H9 (cell line): ENCODE results near the gene RMI2. TPM values are rescaled to one million over a fixed set of nuclear protein-coding genes. Genes with fewer than 3 reads are reported as not detected.

Source experiments
- DNase-seq: peaks from one replicate; pipeline ENCODE4 v3.0.0-alpha.2; 2017
- H2AFZ ChIP-seq: one replicate; pipeline ENCODE4 v1.6.1; 2013; ENCODE audit warnings: mild to moderate bottlenecking, low read length, control low read depth, moderate library complexity
- H2AK5ac ChIP-seq: 2 replicates; pipeline ENCODE4 v1.6.1; 2013; ENCODE audit warnings: low read length, control low read depth, mixed read lengths; ENCODE audit not compliant: insufficient read length
- H2BK120ac ChIP-seq: one replicate; pipeline ENCODE4 v1.6.1; 2013; ENCODE audit warnings: low read depth, mild to moderate bottlenecking, low read length, control low read depth, inconsistent platforms; ENCODE audit not compliant: poor library complexity, severe bottlenecking
- H2BK12ac ChIP-seq: 2 replicates; pipeline ENCODE4 v1.6.1; 2013; ENCODE audit warnings: low read length, control low read depth, mixed read lengths, low read depth; ENCODE audit not compliant: insufficient read length
- H2BK15ac ChIP-seq: 2 replicates; pipeline ENCODE4 v1.6.1; 2013; ENCODE audit warnings: low read depth, low read length, control low read depth
- H2BK20ac ChIP-seq: one replicate; pipeline ENCODE4 v1.6.1; 2013; ENCODE audit warnings: low read depth, mild to moderate bottlenecking, low read length, control low read depth, inconsistent platforms; ENCODE audit not compliant: poor library complexity, severe bottlenecking
- H2BK5ac ChIP-seq: 2 replicates; pipeline ENCODE4 v1.6.1; 2013; ENCODE audit warnings: low read length, control low read depth, mixed read lengths; ENCODE audit not compliant: insufficient read length
- H3K14ac ChIP-seq: 2 replicates; pipeline ENCODE4 v1.6.1; 2013; ENCODE audit warnings: low read length, control low read depth; ENCODE audit not compliant: insufficient read depth
- H3K18ac ChIP-seq: 2 replicates; pipeline ENCODE4 v1.6.1; 2013; ENCODE audit warnings: low read depth, mild to moderate bottlenecking, mixed read lengths, low read length, control low read depth; ENCODE audit not compliant: insufficient read length
- H3K23ac ChIP-seq: 2 replicates; pipeline ENCODE4 v1.6.1; 2013; ENCODE audit warnings: low read length, control low read depth, mixed read lengths, low read depth; ENCODE audit not compliant: insufficient read length
- H3K23me2 ChIP-seq: 2 replicates; pipeline ENCODE4 v1.6.1; 2013; ENCODE audit warnings: low read depth, mild to moderate bottlenecking, mixed read lengths, low read length, control low read depth; ENCODE audit not compliant: insufficient read length, poor library complexity, severe bottlenecking
- H3K27ac ChIP-seq: 2 replicates; pipeline ENCODE4 v1.5.1; 2013; ENCODE audit warnings: low read length, control low read depth, mixed read lengths, low read depth; ENCODE audit not compliant: insufficient read length
- H3K27me3 ChIP-seq: 2 replicates; pipeline ENCODE4 v1.6.1; 2013; ENCODE audit warnings: low read length, control low read depth, inconsistent platforms; ENCODE audit not compliant: insufficient read depth
- H3K4ac ChIP-seq: 2 replicates; pipeline ENCODE4 v1.6.1; 2013; ENCODE audit warnings: low read depth, mild to moderate bottlenecking, control low read depth, inconsistent platforms, low read length, moderate library complexity
- H3K4me1 ChIP-seq: 2 replicates; pipeline ENCODE4 v1.6.1; 2013; ENCODE audit warnings: low read length, control low read depth, inconsistent platforms; ENCODE audit not compliant: insufficient read depth
- H3K4me2 ChIP-seq: 2 replicates; pipeline ENCODE4 v1.6.1; 2013; ENCODE audit warnings: low read length, control low read depth, mixed read lengths; ENCODE audit not compliant: insufficient read length, insufficient read depth
- H3K56ac ChIP-seq: 2 replicates; pipeline ENCODE4 v1.6.1; 2013; ENCODE audit warnings: low read depth, mild to moderate bottlenecking, mixed read lengths, low read length, control low read depth; ENCODE audit not compliant: insufficient read length
- H3K79me1 ChIP-seq: 2 replicates; pipeline ENCODE4 v1.6.1; 2013; ENCODE audit warnings: low read depth, mild to moderate bottlenecking, moderate library complexity, low read length, control low read depth, inconsistent platforms; ENCODE audit not compliant: insufficient read depth, poor library complexity, severe bottlenecking
- H3K79me2 ChIP-seq: 2 replicates; pipeline ENCODE4 v1.6.1; 2013; ENCODE audit warnings: low read length, control low read depth, inconsistent platforms; ENCODE audit not compliant: insufficient read depth
- H3K9ac ChIP-seq: 2 replicates; pipeline ENCODE4 v1.6.1; 2013; ENCODE audit warnings: low read length, control low read depth, mixed read lengths; ENCODE audit not compliant: insufficient read length; ENCODE audit errors: extremely low read depth
- H3K9me3 ChIP-seq: one replicate; pipeline ENCODE4 v1.6.1; 2013; ENCODE audit warnings: low read depth, low read length, inconsistent platforms; ENCODE audit not compliant: control insufficient read depth
- H3T11ph ChIP-seq: one replicate; pipeline ENCODE4 v1.6.1; 2013; ENCODE audit warnings: mild to moderate bottlenecking, low read length, control low read depth, inconsistent platforms
- H4K20me1 ChIP-seq: one replicate; pipeline ENCODE4 v1.6.1; 2013; ENCODE audit not compliant: control insufficient read depth, insufficient read length, insufficient read depth
- H4K5ac ChIP-seq: 2 replicates; pipeline ENCODE4 v1.6.1; 2013; ENCODE audit warnings: low read depth, mild to moderate bottlenecking, mixed read lengths, low read length, control low read depth; ENCODE audit not compliant: insufficient read length
- H4K8ac ChIP-seq: replicated peaks from 2 replicates; pipeline ENCODE4 v1.6.1; 2013; ENCODE audit warnings: low read length, control low read depth, mixed read lengths, low read depth; ENCODE audit not compliant: insufficient read length
- H4K91ac ChIP-seq: 2 replicates; pipeline ENCODE4 v1.6.1; 2013; ENCODE audit warnings: low read depth, mild to moderate bottlenecking, moderate library complexity, mixed read lengths, low read length, control low read depth; ENCODE audit not compliant: insufficient read length
- H3K27ac Mint-ChIP-seq, 3 experiments: 2 replicates in 2 of 3; 3 replicates in 1 of 3; pipeline ENCODE4 v1.8.0; 2020 to 2021; ENCODE audit warnings: mixed read lengths in 3 of 3, mild to moderate bottlenecking in 1 of 3, moderate library complexity in 1 of 3
- H3K27me3 Mint-ChIP-seq: 2 replicates; pipeline ENCODE4 v1.8.0; 2021; ENCODE audit warnings: low read depth, mild to moderate bottlenecking, moderate library complexity, mixed read lengths
- H3K36me3 Mint-ChIP-seq, 3 experiments: 2 replicates in 2 of 3; 3 replicates in 1 of 3; pipeline ENCODE4 v1.8.0; 2020 to 2021; ENCODE audit warnings: low read depth in 3 of 3, mixed read lengths in 3 of 3; ENCODE audit not compliant: insufficient read depth in 1 of 3
- H3K4me1 Mint-ChIP-seq, 2 experiments: 2 replicates each; pipeline ENCODE4 v1.8.0; 2020; ENCODE audit warnings: mixed read lengths in 2 of 2
- H3K4me3 Mint-ChIP-seq, 2 experiments: 2 replicates in 1 of 2; 3 replicates in 1 of 2; pipeline ENCODE4 v1.8.0; 2020 to 2021; ENCODE audit warnings: mild to moderate bottlenecking in 2 of 2, mixed read lengths in 2 of 2, moderate library complexity in 1 of 2
- H3K9me3 Mint-ChIP-seq, 2 experiments: 2 replicates in 1 of 2; 3 replicates in 1 of 2; pipeline ENCODE4 v1.8.0; 2020; ENCODE audit warnings: mild to moderate bottlenecking in 2 of 2, mixed read lengths in 2 of 2, moderate library complexity in 1 of 2
- WGBS: extraction: QIAGEN DNeasy Blood & Tissue Kit; methylation state at CpG from one replicate; pipeline ENCODE4 v1.1.7; 2013; ENCODE audit warnings: missing lambda C conversion rate, low lambda C conversion rate, mixed read lengths; ENCODE audit not compliant: insufficient read length; ENCODE audit errors: extremely low coverage; 5-methylcytosine and 5-hydroxymethylcytosine counted together
- total RNA-seq: library from RNA; stranded (reverse); gene quantifications from 2 replicates; pipeline ENCODE4 v1.2.1, GENCODE V29; 2021
- TF ChIP-seq, protein P1 (sequence below): fragments of 200-600 bp; sonication (generic); conservative IDR thresholded peaks from 3 replicates; pipeline ENCODE4 v1.8.0; 2021; ENCODE audit warnings: antibody characterized with exemption, mild to moderate bottlenecking

Gene RMI2
- total RNA-seq, 1 experiment from 2014 or later = 57.6 TPM

DNA sequence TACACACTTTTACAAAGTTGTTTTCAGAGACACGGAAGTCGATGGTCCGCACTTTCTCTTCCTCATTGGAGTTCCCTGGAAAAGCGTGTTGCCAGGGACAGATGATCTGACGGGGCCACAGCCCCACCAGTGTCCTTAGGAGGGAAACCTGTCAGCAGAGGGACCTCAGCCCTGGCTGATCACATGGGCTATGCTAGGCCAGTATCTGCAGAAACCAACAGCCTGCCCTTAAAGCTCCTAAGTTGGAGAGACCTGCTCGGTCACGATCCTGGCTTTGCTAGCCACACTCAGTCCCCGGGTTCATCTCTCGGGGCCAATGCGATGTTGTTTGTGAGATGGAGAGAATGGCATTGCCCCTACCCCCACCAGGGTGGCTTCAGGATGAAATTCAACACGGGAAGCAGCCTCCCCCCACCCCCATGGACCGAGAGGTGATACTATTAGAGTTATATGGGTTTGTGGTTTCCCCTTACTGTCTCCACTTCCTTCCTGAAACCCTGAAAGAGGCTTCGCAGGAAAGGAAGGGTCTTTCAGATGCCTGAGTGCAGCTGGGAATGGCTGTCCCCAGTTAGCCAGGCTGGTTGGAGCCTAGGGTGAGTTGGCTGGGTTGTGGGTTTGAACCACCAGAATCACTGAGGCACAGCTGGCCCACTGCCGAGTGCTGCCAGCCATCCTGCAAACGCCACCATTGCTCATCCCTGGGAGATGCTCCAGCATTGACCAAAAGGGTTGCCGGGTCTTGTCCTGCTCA, 16.6 kb downstream of the RMI2 start:
- Mint-ChIP-seq H3K27me3 (peaks cover 1% of the 10 kb centered on the region), H3K27ac (peak overlapping the region in 1 of 3 experiments; percentile 30; a peak in 3 of 7 replicates), H3K4me1 (peaks cover 31 to 32% of the 10 kb centered on the region in 2 experiments), H3K9me3 (no peaks in the 10 kb centered on the region), H3K36me3 (no peaks in the 10 kb centered on the region), H3K4me3 (no peak overlapping the region)
- Histone ChIP-seq H3K9me3 (no peaks in the 10 kb centered on the region), H4K20me1 (no peaks in the 10 kb centered on the region), H3K56ac (no peak overlapping the region), H3K18ac (no peak overlapping the region), H3K23me2 (no peaks in the 10 kb centered on the region), H2BK12ac (no peak overlapping the region), H3K79me2 (no peaks in the 10 kb centered on the region), H3K79me1 (no peaks in the 10 kb centered on the region), H3T11ph (no peak overlapping the region), H3K9ac (no peak overlapping the region), H3K4me2 (no peak overlapping the region), H3K4ac (no peak overlapping the region), H4K91ac (no peak overlapping the region), H2BK120ac (no peak overlapping the region), H4K5ac (no peak overlapping the region), H2AFZ (no peak overlapping the region), H2BK5ac (no peak overlapping the region), H4K8ac (no peak overlapping the region), H3K27me3 (no peaks in the 10 kb centered on the region), H3K27ac (no peak overlapping the region), H3K14ac (no peak overlapping the region; the same call in 1 of the 2 replicates), H2BK20ac (no peak overlapping the region), H2BK15ac (no peak overlapping the region), H3K4me1 (no peaks in the 10 kb centered on the region; the same call in 1 of the 2 replicates), H2AK5ac (no peak overlapping the region), H3K23ac (no peak overlapping the region)
- TF ChIP-seq, protein P1, sequence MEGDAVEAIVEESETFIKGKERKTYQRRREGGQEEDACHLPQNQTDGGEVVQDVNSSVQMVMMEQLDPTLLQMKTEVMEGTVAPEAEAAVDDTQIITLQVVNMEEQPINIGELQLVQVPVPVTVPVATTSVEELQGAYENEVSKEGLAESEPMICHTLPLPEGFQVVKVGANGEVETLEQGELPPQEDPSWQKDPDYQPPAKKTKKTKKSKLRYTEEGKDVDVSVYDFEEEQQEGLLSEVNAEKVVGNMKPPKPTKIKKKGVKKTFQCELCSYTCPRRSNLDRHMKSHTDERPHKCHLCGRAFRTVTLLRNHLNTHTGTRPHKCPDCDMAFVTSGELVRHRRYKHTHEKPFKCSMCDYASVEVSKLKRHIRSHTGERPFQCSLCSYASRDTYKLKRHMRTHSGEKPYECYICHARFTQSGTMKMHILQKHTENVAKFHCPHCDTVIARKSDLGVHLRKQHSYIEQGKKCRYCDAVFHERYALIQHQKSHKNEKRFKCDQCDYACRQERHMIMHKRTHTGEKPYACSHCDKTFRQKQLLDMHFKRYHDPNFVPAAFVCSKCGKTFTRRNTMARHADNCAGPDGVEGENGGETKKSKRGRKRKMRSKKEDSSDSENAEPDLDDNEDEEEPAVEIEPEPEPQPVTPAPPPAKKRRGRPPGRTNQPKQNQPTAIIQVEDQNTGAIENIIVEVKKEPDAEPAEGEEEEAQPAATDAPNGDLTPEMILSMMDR = no peak
- DNase-seq = no peak
- WGBS = no CpG with 5 or more reads among the region's 16 CpGs
